Activated T-helper 9 cell treated with anti-CD3 and anti-CD28 coated beads, Interleukin-2, amount 50 U/mL, for 16 hours (primary cell): Measurements from ENCODE around the gene PCOLCE2.

Experiments used
- DNase-seq: peaks from one replicate; pipeline ENCODE4 v3.0.0-alpha.2; 2020; ENCODE audit warnings: low read depth

The PCOLCE2 gene

DNA sequence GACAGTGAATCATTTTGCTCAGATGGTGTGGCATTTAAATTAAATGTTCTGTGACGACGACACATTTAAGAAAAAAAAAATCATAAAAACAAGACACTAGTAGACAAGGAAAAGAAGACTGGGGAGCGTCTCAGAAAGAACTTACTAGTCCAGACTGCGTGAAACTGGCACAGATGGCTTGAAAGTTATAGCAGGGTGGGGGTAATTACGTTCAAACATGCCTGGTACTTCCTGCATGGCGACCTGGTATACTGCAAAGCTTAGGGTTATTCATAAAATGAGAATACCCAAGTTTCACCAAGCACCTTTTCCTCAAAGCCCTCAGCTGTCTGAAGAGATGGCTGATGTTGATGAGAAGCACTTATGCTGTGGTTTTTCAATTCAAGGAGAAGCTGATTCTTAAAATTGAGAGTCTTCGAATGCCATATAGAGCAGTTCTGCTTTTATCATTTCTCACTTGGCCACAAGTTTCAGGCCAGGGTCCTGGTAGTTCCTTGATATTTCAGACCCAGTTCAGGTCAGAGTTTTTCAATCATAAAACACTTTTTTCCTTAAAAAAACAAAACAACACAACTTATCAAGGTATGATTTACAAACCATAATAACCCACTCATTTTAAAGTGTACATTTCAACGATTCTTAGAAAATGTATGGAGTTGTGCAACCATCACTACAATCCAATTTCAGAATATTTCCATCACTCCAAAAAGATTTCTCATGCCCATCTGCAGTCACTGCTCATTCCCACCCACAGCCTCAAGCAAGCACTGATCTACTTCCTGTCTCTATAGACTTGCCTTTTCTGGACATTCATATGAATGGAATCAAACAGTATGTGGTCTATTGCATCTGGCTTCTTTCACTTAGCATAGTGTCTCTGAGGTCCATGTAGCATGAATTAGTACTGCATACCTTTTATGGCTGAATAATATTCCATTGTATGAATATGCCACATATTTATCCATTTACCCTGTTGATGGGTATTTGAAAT lies 24.7 kb downstream of the PCOLCE2 start:
- DNase-seq: no peak

DNA sequence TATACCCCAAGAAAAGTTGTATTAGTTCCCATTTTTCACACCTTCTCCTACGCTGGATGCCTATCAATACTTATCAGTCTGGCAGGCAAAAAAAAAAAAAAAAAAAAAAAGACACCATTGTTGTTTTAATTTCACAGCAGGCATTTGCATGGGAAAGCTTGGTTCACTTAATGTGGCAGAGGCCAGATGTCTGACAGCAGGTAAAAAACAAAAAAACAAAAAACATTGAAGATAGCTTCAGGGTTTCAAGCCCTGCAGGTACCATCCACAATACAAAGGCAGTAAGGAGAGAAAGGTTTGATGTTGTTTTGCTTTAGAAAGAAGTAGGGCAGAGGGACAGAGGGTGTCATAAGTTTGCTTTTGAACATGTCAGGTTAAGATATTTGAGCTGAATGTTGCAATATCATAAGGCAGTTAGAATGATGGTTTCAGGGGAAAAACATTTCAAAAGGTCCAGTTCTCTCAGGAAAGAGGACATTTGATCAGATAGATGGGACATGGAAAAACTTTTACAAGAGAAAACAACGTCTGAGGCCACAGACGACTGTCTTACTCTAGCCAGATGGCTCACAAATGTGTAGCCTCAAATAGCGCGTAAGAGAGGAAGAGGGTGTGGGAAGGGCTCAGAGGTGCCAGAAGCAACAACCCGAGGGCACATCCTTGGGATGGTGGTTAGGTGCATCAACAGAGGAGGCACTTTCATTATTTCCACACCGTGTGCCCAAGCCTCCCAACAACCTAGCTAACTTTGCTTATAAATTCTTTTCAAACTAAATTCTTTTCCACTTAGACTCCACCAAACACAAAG lies 25.7 kb downstream of the PCOLCE2 start:
- DNase-seq: no peak

GRCh38 chr3:142861926-142862325 lies 27.0 kb downstream of the PCOLCE2 start:
- DNase-seq: no peak

- DNase-seq: no peak
Observed at GRCh38 chr3:142858043-142858442, 30.8 kb downstream of the PCOLCE2 start.

DNA sequence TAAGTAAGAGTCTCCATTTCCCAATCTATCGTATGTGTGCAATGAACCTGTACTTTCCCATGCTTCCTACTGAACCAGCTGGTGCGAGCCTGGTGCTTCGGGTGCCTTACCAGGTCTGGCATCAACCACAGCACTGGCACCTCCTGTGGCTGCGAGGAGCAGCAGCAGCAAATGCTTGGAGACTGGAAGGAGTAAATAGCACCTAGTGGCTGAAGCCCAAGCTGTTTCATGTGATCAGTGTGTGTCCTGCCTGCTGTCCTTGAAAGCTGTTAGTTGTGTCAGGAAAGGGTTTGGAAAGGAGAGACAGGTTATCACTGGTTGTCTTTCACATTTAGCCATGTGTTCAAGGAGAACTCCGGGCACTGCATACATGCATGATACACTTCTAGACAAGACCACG lies 31.8 kb downstream of the PCOLCE2 start:
- no peak for DNase-seq

DNA sequence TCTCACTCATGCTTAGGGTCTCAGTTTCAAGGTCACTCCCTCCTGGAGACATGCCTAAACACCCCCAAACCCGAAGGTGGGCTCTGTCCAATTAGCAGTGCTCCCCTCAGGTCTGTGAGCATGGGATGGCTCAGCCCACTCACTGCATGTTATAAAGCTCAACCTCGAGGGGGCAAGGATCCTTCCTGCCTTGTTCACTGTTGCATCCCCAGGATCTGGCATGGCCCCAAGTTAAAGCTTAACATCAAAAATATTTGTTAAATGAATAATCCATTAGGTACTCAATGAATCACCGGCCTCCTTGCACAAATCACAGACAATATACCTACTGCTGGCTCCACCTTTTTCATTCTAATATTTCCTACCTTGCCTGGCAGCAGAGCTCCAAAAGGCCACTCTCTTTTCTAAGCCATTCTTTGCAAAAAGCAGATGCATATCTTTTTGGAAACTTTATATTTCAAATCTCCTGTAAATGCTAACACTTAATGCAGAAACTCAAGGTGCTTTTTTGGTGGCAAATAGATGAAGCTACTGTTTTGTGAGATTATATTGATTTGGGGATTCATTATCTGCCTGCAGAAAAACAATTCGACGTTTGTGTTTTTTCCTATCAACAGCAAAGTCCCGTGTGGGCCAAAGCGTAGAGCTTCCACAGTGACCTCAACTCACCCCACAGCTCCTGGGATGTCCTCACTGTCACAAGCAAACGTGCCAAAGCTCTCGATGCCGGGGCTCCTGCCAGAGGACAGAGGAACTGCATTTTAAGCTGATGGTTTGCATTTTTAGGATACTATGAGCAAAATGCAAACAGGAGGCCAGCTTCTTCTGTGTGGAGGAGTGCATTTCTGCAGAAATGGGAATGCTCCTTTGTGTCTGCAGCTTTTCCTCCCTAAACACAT lies 35.4 kb downstream of the PCOLCE2 start:
- no peak for DNase-seq

GRCh38 chr3:142852009-142852408 lies 36.9 kb downstream of the PCOLCE2 start:
- DNase-seq: no peak

- no peak for DNase-seq
Observed at GRCh38 chr3:142850395-142851023, 38.4 kb downstream of the PCOLCE2 start.

GRCh38 chr3:142849148-142849547 lies 39.7 kb downstream of the PCOLCE2 start:
- no peak for DNase-seq

DNA sequence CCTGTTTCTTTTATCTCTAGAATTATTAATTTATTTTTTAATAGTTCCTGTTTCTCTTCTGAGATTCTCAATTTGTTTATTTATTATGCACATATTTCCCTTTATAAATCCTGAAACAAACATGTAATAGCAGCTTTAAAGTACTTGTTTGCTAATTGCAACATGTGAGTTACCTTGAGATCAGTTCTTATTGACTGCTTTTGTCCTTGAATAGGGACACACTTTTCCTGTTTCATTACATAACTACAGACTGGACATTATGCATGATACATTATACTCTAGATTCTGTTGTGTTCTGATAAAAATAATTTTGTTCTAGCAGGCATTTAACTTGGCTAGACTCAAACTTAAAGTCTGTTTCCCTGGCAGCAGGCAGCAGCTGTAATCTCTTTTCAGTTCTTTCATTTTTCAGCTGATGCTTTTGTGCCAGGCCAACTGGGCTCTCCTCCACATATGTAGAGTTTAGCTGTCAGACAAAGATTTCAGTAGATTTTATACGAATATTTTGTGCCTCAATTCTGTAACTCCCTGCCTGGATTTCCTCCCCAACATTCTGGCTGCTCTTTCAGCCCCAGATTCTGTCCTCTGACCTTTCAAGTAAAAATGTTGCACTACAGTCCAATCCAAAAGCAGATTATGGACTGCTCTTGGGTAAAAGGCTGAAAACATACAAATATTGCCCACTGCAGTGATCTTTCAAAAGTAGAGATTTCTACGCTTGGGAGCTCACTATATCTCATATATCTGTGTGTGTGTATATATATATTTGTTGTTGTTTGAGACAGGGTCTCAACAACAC lies 41.9 kb downstream of the PCOLCE2 start:
- no peak for DNase-seq

- DNase-seq: no peak
Observed at GRCh38 chr3:142844339-142844977, 44.4 kb downstream of the PCOLCE2 start.

- no peak for DNase-seq
Observed at GRCh38 chr3:142839831-142840230, 49.1 kb downstream of the PCOLCE2 start.

DNA sequence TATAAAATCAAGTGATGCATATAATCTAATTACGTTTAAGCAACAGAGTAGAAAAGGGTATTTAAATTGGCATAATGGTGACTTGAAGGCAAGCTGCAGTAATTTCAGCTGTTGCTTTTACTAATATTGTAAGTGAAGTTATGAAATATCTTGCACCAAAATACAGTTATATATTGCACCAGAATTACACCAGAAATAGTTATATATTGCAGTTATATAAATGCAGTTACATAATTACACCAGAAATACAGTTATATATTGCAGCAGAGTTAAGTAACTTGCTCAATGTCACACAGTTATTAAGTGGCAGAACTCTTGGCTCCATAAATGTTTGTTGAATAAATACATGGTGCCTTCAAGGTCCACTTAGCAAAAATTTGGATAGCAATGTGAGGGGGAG lies 51.4 kb downstream of the PCOLCE2 start:
- DNase-seq: no peak

DNA sequence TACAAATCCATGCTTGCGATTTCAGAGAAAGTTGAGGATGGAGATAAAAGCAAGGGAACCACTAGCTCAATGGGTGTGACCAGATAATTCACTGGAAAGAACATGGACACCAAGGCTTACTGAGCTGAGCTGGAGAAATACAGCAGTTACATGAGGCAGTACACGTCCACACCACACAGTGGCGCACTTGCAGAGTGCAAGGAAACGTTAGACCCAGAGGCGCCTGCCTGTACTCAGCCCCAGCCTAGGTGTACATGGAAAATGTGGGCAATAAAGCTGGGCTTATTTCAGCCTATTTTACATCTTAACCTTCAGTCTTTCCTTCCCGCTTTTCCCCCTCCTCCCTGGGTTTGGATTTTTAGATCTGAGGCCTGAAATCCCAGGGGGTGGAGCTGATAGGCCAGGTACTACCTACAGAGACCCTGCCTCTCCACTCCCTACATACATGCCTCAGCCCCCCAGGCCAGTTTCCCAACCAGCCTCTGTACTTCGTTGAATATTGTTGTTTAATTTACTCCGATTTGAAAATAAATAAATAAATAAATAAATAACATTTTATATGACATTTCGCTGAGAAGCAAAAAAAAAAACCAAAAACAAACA lies 60.1 kb downstream of the PCOLCE2 start:
- peak; percentile 19 for DNase-seq

DNA sequence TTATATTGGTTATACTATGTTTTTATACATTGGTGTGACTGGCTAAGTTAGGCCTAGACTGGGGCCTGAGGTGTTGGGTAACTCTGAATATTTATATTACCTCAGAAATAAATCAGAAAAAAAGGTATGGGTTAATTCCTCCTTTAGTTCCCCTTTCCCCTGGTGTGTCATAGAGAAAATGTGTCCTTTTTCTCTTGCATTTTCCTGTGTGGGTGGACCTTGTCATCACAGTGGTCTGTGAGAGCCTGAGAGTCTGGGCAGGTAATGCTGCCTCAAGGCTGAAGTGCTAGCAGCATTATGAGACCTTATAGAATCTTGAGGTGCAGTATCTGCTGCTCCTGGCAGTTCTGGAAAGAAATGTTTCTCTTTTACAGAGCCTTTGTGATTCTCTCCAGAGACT lies 69.7 kb downstream of the PCOLCE2 start:
- no peak for DNase-seq

- DNase-seq: no peak
Observed at GRCh38 chr3:142818651-142819050, 70.2 kb downstream of the PCOLCE2 start.

- no peak for DNase-seq
Observed at GRCh38 chr3:142817897-142818296, 71.0 kb downstream of the PCOLCE2 start.

GRCh38 chr3:142817356-142817755 lies 71.5 kb downstream of the PCOLCE2 start:
- no peak for DNase-seq

GRCh38 chr3:142815803-142816202 lies 73.1 kb downstream of the PCOLCE2 start:
- DNase-seq: no peak

- DNase-seq: no peak
Observed at GRCh38 chr3:142809259-142809658, 79.6 kb downstream of the PCOLCE2 start.
